Measurements from ENCODE around the gene IRX4. TPM values are rescaled to one million over a fixed set of nuclear protein-coding genes. Genes with fewer than 3 reads are reported as not detected.

Gene IRX4
- total and polyA plus RNA-seq, 2 of the 4 experiments (the other 2 are of a cell fraction), result not detected

GRCh38 chr5:1912951-1913565, 30.3 kb upstream of the IRX4 start:
- DNase-seq, result no peak
- no peak overlapping the region for H2AK9ac ChIP-seq (replicated peaks; ENCODE audit: low read depth, low read length, poor library complexity)
- no TSS peak for BruUV-seq (replicated peaks)
- no peaks in the 10 kb centered on the region for H3K9me3 ChIP-seq (ENCODE audit: control insufficient read depth, insufficient read depth, low read length)
- H2BK120ac ChIP-seq (ENCODE audit: low read depth, low read length), result no peak overlapping the region
- in situ Hi-C loops (cut with MboI; ENCODE audit: low sequenced_read_pairs), result no loop called here
- no peaks in the 10 kb centered on the region for H4K20me1 ChIP-seq (ENCODE audit: insufficient read depth, low read length)
- no peak overlapping the region for H3K9ac ChIP-seq (ENCODE audit: low read depth, low read length)
- no peak overlapping the region for H2BK20ac ChIP-seq (ENCODE audit: low read depth, low read length)
- no peak for TF ChIP-seq BHLHE40 (IDR thresholded peaks at IDR 0.05; ENCODE audit: low read depth, low read length)
- TF ChIP-seq ELK1 (IDR thresholded peaks at IDR 0.05; ENCODE audit: borderline replicate concordance, low read depth, low read length), result no peak
- no peak for TF ChIP-seq CTCF (conservative IDR thresholded peaks at IDR 0.05; ENCODE audit: low read depth, low read length)
- TF ChIP-seq RFX5 (IDR thresholded peaks at IDR 0.05; ENCODE audit: low read depth, low read length), result no peak
- TF ChIP-seq RAD21 (IDR thresholded peaks at IDR 0.05; ENCODE audit: low read length), result no peak
- no peak for TF ChIP-seq USF2 (IDR thresholded peaks at IDR 0.05; ENCODE audit: low read depth, low read length)
- TF ChIP-seq CEBPB (IDR thresholded peaks at IDR 0.05; ENCODE audit: low read depth, low read length), result no peak
- TF ChIP-seq NFE2L2 (IDR thresholded peaks at IDR 0.05; ENCODE audit: low read depth, low read length), result no peak
- no peak for TF ChIP-seq CHD1 (IDR thresholded peaks at IDR 0.05; ENCODE audit: low read depth, low read length)
- TF ChIP-seq MAFK (IDR thresholded peaks at IDR 0.05; ENCODE audit: low read depth, low read length), result no peak
- TF ChIP-seq POLR2A (IDR thresholded peaks at IDR 0.05; ENCODE audit: low read depth, low read length), result no peak
- no peak for TF ChIP-seq FOS (IDR thresholded peaks at IDR 0.05; ENCODE audit: low read depth, low read length)
- TF ChIP-seq MAZ (IDR thresholded peaks at IDR 0.05; ENCODE audit: borderline replicate concordance, low read depth, low read length), result no peak
- no peak for TF ChIP-seq SMC3 (IDR thresholded peaks at IDR 0.05; ENCODE audit: low read depth, low read length)
- no peak for TF ChIP-seq RCOR1 (IDR thresholded peaks at IDR 0.05; ENCODE audit: insufficient replicate concordance, low read length)
- TF ChIP-seq MXI1 (IDR thresholded peaks at IDR 0.05; ENCODE audit: borderline replicate concordance, low read depth, low read length), result no peak
- no peak overlapping the region for H4K91ac ChIP-seq (ENCODE audit: insufficient read depth, low read depth, low read length)
- H3K27me3 ChIP-seq (ENCODE audit: control insufficient read depth, insufficient read depth, low read length), result no peaks in the 10 kb centered on the region
- H3K4me2 ChIP-seq (ENCODE audit: low read depth, low read length), result no peak overlapping the region
- no peak overlapping the region for H3K18ac ChIP-seq (ENCODE audit: low read depth, low read length)
- no peaks in the 10 kb centered on the region for H3K9me1 ChIP-seq (ENCODE audit: insufficient read depth, low read length)
- no peak overlapping the region for H2BK15ac ChIP-seq (ENCODE audit: low read depth, low read length)
- no peak overlapping the region for H3K4ac ChIP-seq (ENCODE audit: low read depth, low read length)
- ATAC-seq (ENCODE audit: low read depth), result no peak
- no peak overlapping the region for H3K14ac ChIP-seq (replicated peaks; ENCODE audit: low read depth, low read length)
- no peak overlapping the region for H3K56ac ChIP-seq (ENCODE audit: extremely low read depth, insufficient read depth, low read length)
- dilution Hi-C loops (cut with HindIII; ENCODE audit: low sequenced_read_pairs, unreplicated experiment), result no loop called here
- no peaks in the 10 kb centered on the region for H3K4me1 ChIP-seq (ENCODE audit: control insufficient read depth, insufficient read depth, low read length)
- no peak overlapping the region for H4K8ac ChIP-seq (ENCODE audit: low read depth in 2 of 2, low read length in 2 of 2)
- WGBS, 2 experiments (ENCODE audit: extremely low coverage in 2 of 2, insufficient read length in 1 of 2), result 57% methylated on average over 5 of the region's 18 CpGs; no CpG with 5 or more reads in 1 of the 2 experiments
- ChIA-PET POLR2A (ENCODE audit: unreplicated experiment) (no interaction called here), CTCF (no interaction called here)
- no peak overlapping the region for H3K23ac ChIP-seq (ENCODE audit: low read depth, low read length)
- intact Hi-C loops (cut with micrococcal nuclease), result no loop called here
- no peaks in the 10 kb centered on the region for H3K79me1 ChIP-seq (ENCODE audit: low read depth in 1 of 2, low read length in 2 of 2)
- H3K36me3 ChIP-seq (ENCODE audit: control insufficient read depth, insufficient read depth, low read length), result no peaks in the 10 kb centered on the region
- H3K27ac ChIP-seq (ENCODE audit: insufficient read depth, low read length), result no peak overlapping the region
- no peak overlapping the region for H4K5ac ChIP-seq (ENCODE audit: low read depth, low read length)
- no peak overlapping the region for H2AFZ ChIP-seq (replicated peaks; ENCODE audit: low read length, poor library complexity)
- no peak overlapping the region for H2AK5ac ChIP-seq (ENCODE audit: low read depth, low read length)
- H2BK5ac ChIP-seq (ENCODE audit: low read depth, low read length, poor library complexity, severe bottlenecking), result no peak overlapping the region
- no peak overlapping the region for H3K4me3 ChIP-seq (ENCODE audit: insufficient read depth, low read depth, low read length)
